Heart left ventricle (tissue), 16 donors: ENCODE data around the gene WFS1. TPM values are rescaled to one million over a fixed set of nuclear protein-coding genes. Genes with fewer than 3 reads are reported as not detected.
A peak's percentile ranks its signal among the peaks of the same experiment; 100 is the strongest.

Experiments used
- ATAC-seq, 4 donors: fragments of 200-7000 bp; cut with Tn5 transposase; one replicate each; pipeline ENCODE4 v1.9.1; 2020 to 2022; ENCODE audit warnings: moderate library complexity in 4 of 4, mild to moderate bottlenecking in 3 of 4, moderate number of reproducible peaks in 1 of 4
- DNase-seq, 5 donors: peaks; one replicate each; pipeline ENCODE4 v3.0.0-alpha.2; 2020
- H3K27ac ChIP-seq, 12 donors: fragments of 200-600 bp; sonication (generic) in 4 of 12; one replicate each; pipeline versions ENCODE4 v1.5.0 to v1.8.0; 2016 to 2022; ENCODE audit warnings: mild to moderate bottlenecking in 2 of 12
- H3K27me3 ChIP-seq, 9 donors: fragments of 200-600 bp; sonication (generic) in 2 of 9; one replicate each; pipeline versions ENCODE4 v1.5.1 to v1.8.0; 2016 to 2022; ENCODE audit warnings: mild to moderate bottlenecking in 3 of 9
- H3K36me3 ChIP-seq, 9 donors: fragments of 200-600 bp; sonication (generic) in 2 of 9; one replicate each; pipeline versions ENCODE4 v1.5.0 to v1.8.0; 2018 to 2022; ENCODE audit warnings: mild to moderate bottlenecking in 2 of 9
- H3K4me1 ChIP-seq, 12 donors: fragments of 200-600 bp; sonication (generic) in 4 of 12; one replicate each; pipeline versions ENCODE4 v1.5.0 to v1.8.0; 2016 to 2022; ENCODE audit warnings: mild to moderate bottlenecking in 3 of 12
- H3K4me3 ChIP-seq, 12 donors: fragments of 200-600 bp; sonication (generic) in 4 of 12; one replicate each; pipeline versions ENCODE4 v1.5.0 to v1.8.0; 2017 to 2022; ENCODE audit warnings: mild to moderate bottlenecking in 9 of 12, moderate library complexity in 4 of 12
- H3K9me3 ChIP-seq, 12 donors: fragments of 200-600 bp; sonication (generic) in 4 of 12; one replicate each; pipeline versions ENCODE4 v1.5.0 to v1.8.0; 2016 to 2022; ENCODE audit warnings: mild to moderate bottlenecking in 1 of 12
- POLR2A ChIP-seq, 2 donors: fragments of 450-650 bp; IDR thresholded peaks; one replicate each; pipeline ENCODE4 v1.6.1; 2017; ENCODE audit warnings: antibody characterized with exemption in 2 of 2, mild to moderate bottlenecking in 2 of 2, moderate library complexity in 2 of 2
- WGBS, 4 donors: extraction: QIAGEN DNeasy Blood & Tissue Kit in 2 of 4; methylation state at CpG; one replicate each; pipeline versions ENCODE4 v1.1.5 to v1.1.7; 2013 to 2018; 5-methylcytosine and 5-hydroxymethylcytosine counted together
- intact Hi-C, 10 donors: fragments of 100-400 bp; cut with DNase I; formaldehyde crosslinking; loops; one replicate each; pipeline versions ENCODE4 v1.11.1 to v1.14.2; 2022
- polyA plus RNA-seq, 2 donors: library from polyadenylated mRNA; stranded (reverse); fragments of 200-250 nt; gene quantifications; one replicate each; pipeline ENCODE4 v1.2.3, GENCODE V29; 2013
- total RNA-seq, 9 donors: library from RNA; depleted of rRNA in 2 of 9; stranded (reverse); fragments of >200 nt in 2 of 9; fragmentation: NEBNext Ultra II Directional in 3 of 9; extraction: Animal tissue kit (Norgen Biotek cat#: 25700) in 3 of 9; gene quantifications; one replicate each; pipeline versions ENCODE4 v1.1.0 to v1.2.4, GENCODE V29; 2016 to 2023
- TF ChIP-seq, protein P1 (sequence below), 12 donors: fragments of 200-600 bp; sonication (generic) in 4 of 12; IDR thresholded peaks; one replicate each; pipeline versions ENCODE4 v1.5.0 to v1.8.0; 2018 to 2022; ENCODE audit warnings: antibody characterized with exemption in 12 of 12, mild to moderate bottlenecking in 5 of 12
- donor health status: ischemic (EF 13 %, LVEDD 7.1; RV severe dilation, severe dysfunction).
- donor health status: healthy with polysubstance abuse.
- donor health status: DM: no; HTN: yes; CAD: no.
- donor health status: DM: no; HTN: no; CAD: no.
- donor health status: ischemic (EF 25% LVEDD 6.9; RV normal size, moderate dysfunction).
- donor health status: ischemic (EF 25% LVEDD 5.7; RV mildly dilated, moderate dysfunction).
- donor health status: healthy.
- donor health status: DM: yes; HTN: yes; CAD: no.
- donor health status: ischemic (EF 35%, LVEDD 5.7; RV mildly dilated, moderate dysfunction).
- donor health status: nonischemic (EF 11% LVEDD 7.7; RV severe dilation, severe dysfunction).
- donor health status: DM: yes; HTN: yes; CAD: no.
- donor health status: PGD.
- donor health status: ischemic (EF 29% LVEDD 5.4; RV normal size, mild dysfunction).
- donor health status: nonischemic (EF 23%, LVEDD 6.1; RV moderate dilation, normal function).

WFS1 gene
- total and polyA plus RNA-seq, 11 donors = 44.8 to 202 (median 73.2) TPM

DNA sequence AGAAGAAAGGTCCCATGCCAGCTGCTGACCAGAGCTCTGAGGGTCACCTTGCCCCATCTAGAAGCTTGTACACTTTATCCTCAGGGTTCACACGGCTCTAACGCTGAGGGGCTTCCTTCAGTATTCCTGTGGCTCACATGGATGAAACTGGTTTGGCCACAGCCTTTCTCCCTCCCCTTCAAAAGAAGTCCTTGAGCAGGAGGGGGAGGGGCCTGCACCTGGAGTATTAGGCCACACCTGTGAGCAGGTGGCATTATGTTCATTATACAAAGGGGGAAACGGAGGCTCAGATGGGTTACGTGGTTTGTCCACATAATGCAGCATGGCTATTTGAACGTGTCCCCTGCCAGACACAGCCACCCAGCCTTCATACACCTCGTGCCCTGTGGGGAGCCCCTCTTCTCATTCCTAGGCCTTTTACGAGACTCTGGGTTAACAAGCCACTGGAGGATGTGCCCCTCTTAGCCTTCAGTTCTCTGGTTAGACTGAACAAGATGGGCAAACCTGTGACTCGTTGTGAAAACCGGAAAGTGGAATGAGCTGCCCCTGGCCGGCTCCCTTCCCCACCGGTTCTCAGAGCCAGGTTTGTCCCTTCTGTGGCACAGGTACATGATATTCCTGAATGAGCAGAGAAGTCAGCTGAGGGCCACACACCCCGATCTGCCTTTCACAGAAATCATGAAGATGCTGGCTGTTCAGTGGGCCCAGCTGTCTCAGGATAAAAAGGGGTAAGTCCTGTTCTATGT is 42.1 kb upstream of the WFS1 start:
- no peak overlapping the region for H3K27ac ChIP-seq

DNA sequence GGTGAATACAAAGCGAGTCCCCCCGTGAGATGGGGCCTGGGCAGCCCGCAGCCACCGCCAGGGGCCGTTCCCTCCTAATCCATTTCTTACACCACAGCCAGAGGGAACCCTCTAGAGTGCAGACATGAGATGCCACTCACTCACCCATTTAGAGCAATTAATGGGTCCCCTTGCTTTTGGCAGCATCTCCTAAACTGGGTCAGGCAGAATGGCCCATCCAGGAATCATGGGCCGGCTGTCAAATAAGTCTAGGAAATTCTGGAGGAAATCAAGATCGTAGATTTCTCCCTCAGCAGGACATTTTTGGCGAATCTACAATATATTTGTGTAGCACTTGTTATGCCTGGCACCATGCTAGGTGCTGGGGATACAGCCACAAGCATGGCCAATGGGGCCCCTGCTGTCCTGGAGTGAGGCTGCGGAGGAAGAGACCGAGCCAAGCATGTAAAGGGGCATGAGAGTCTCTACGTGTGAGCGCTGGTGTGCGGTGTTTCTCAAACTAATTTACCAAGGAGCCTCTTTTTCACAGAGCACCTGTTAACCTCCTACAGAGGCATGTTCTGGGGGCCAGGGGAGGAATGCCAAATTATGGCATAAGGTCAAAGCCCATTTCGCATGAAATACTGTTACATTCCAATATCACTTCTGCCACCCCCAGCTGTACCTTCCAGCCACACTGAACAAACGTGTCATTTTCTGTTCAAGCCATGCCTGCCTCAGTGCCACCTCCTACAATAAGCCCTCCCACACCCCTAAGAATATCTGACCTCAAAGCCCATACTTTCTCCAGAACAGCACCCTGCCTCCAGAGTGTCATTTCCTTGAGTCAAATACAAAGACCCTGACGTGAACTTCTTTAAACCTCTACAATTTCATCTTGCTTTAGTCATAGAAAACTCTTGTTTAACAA is 41.2 kb upstream of the WFS1 start:
- H3K27me3 ChIP-seq = peaks cover 0 to 15% (median 4%) of the 10 kb centered on the region in 9 donors
- DNase-seq (no peak), ATAC-seq (no peak)
- intact Hi-C loops = no loop called here
- H3K27ac ChIP-seq = no peak overlapping the region
- WGBS, 4 donors = 71 to 79% (median 75%) methylated on average over 15 to 16 of the region's 16 CpGs
- H3K4me1 ChIP-seq = no peaks in the 10 kb centered on the region
- no peak for TF ChIP-seq POLR2A (IDR thresholded peaks at IDR 0.05)
- TF ChIP-seq, protein P1, sequence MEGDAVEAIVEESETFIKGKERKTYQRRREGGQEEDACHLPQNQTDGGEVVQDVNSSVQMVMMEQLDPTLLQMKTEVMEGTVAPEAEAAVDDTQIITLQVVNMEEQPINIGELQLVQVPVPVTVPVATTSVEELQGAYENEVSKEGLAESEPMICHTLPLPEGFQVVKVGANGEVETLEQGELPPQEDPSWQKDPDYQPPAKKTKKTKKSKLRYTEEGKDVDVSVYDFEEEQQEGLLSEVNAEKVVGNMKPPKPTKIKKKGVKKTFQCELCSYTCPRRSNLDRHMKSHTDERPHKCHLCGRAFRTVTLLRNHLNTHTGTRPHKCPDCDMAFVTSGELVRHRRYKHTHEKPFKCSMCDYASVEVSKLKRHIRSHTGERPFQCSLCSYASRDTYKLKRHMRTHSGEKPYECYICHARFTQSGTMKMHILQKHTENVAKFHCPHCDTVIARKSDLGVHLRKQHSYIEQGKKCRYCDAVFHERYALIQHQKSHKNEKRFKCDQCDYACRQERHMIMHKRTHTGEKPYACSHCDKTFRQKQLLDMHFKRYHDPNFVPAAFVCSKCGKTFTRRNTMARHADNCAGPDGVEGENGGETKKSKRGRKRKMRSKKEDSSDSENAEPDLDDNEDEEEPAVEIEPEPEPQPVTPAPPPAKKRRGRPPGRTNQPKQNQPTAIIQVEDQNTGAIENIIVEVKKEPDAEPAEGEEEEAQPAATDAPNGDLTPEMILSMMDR (IDR thresholded peaks at IDR 0.05) = no peak
- H3K36me3 ChIP-seq = no peaks in the 10 kb centered on the region
- H3K4me3 ChIP-seq = no peak overlapping the region
- no peaks in the 10 kb centered on the region for H3K9me3 ChIP-seq

More for the DNA sequence above, 42.1 kb upstream of the WFS1 start:
- H3K36me3 ChIP-seq = no peaks in the 10 kb centered on the region
- intact Hi-C loops = no loop called here
- TF ChIP-seq POLR2A (IDR thresholded peaks at IDR 0.05) = no peak
- TF ChIP-seq, protein P1 (IDR thresholded peaks at IDR 0.05) = no peak
- no peak for ATAC-seq
- H3K4me1 ChIP-seq = no peaks in the 10 kb centered on the region
- no peak for DNase-seq
- peaks cover 0 to 2% (median 0%) of the 10 kb centered on the region in 12 donors for H3K9me3 ChIP-seq
- H3K4me3 ChIP-seq = no peak overlapping the region
- peaks cover 0 to 23% (median 8%) of the 10 kb centered on the region in 9 donors for H3K27me3 ChIP-seq
- 66 to 77% (median 76%) methylated on average over 12 of the region's 12 CpGs for WGBS, 4 donors

DNA sequence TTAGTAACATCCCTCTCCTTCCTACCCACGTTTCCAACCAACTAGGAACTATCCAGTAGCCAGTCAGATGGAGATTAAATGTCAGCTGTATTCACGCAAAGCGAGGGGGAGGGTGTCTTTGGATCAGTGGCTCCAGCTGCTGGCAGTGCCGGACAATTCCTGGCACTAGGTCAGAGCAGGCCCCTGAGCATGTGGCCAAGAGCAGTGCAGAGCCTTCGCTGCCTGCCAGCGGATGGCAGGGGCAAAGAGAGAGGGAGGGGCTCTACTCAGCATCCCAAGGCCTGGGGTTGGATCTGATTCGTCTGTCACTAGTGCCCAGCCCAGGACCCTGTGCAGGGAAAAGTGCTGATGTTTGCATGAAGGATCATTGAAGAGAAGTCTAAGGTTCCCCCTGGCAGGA is 40.6 kb upstream of the WFS1 start:
- Histone ChIP-seq H3K4me3 (no peak overlapping the region), H3K9me3 (no peaks in the 10 kb centered on the region), H3K27me3 (peaks cover 0 to 8% (median 4%) of the 10 kb centered on the region in 9 donors), H3K27ac (no peak overlapping the region), H3K36me3 (no peaks in the 10 kb centered on the region), H3K4me1 (no peaks in the 10 kb centered on the region)
- TF ChIP-seq, protein P1 (IDR thresholded peaks at IDR 0.05) = peak in 2 of 12 donors; percentile 9 to 24
- no peak for TF ChIP-seq POLR2A (IDR thresholded peaks at IDR 0.05)
- 33 to 45% (median 35%) methylated on average over 7 of the region's 7 CpGs for WGBS, 4 donors
- peak; percentile 71 to 82 (median 78) for ATAC-seq
- intact Hi-C loops = no loop called here
- peak in 2 of 5 donors; percentile 55 to 66 for DNase-seq
